ENCODE data around the gene PKDCC. TPM values are rescaled to one million over a fixed set of nuclear protein-coding genes. Genes with fewer than 3 reads are reported as not detected.

Gene PKDCC
- total and polyA plus RNA-seq, 10 of the 15 experiments (the other 5 are each of a cell fraction or from before 2014, with no cell fraction given) = 0.13 to 10.2 (median 2.3) TPM

- intact Hi-C loops (cut with micrococcal nuclease; ENCODE audit: unreplicated experiment) (no loop called here), in situ Hi-C loops (cut with MboI) (no loop called here)
- no peak overlapping the region for H3K4me2 ChIP-seq (ENCODE audit: control insufficient read depth, insufficient read depth)
- ATAC-seq (no peak), FAIRE-seq (peak; percentile 7), DNase-seq (ENCODE audit: low read depth, low spot score) (no peak)
- H3K79me2 ChIP-seq (ENCODE audit: control insufficient read depth, insufficient read depth, low read length) = no peaks in the 10 kb centered on the region
- H2AFZ ChIP-seq (ENCODE audit: control insufficient read depth, low read depth, low read length) = no peak overlapping the region
- no peaks in the 10 kb centered on the region for H3K9me3 ChIP-seq (replicated peaks; ENCODE audit: control insufficient read depth, insufficient read depth, low read length)
- H3K36me3 ChIP-seq (ENCODE audit: control insufficient read depth in 2 of 2, insufficient read depth in 2 of 2, low read length in 1 of 2) = no peaks in the 10 kb centered on the region
- no peaks in the 10 kb centered on the region for H4K20me1 ChIP-seq (ENCODE audit: control insufficient read depth, insufficient read depth)
- H3K27me3 ChIP-seq (replicated peaks in 1 of 2; ENCODE audit: control insufficient read depth in 2 of 2, insufficient read depth in 2 of 2, low read length in 1 of 2) = no peaks in the 10 kb centered on the region
- H3K27ac ChIP-seq (ENCODE audit: control insufficient read depth, insufficient read depth) = no peak overlapping the region
- POLR2A ChIA-PET = no interaction called here
- CTCF ChIA-PET = no interaction called here
- no peak overlapping the region for H3K9ac ChIP-seq (ENCODE audit: control insufficient read depth, insufficient read depth, low read length)
- SMC1A ChIA-PET (ENCODE audit: uncharacterized antibody, unreplicated experiment) = interaction anchor here (1.1 kb wide), 1 partner anchor 11 kb away, joined by 3 read pairs; no protein-coding TSS in a partner anchor
- no peak overlapping the region for H3K4me3 ChIP-seq
- BruUV-seq (replicated peaks) = no TSS peak
- peaks cover 16% of the 10 kb centered on the region for H3K4me1 ChIP-seq (ENCODE audit: control insufficient read depth, insufficient read depth, low read length)
- RAD21 ChIA-PET (ENCODE audit: unreplicated experiment) = no interaction called here
- TF ChIP-seq, protein P1, sequence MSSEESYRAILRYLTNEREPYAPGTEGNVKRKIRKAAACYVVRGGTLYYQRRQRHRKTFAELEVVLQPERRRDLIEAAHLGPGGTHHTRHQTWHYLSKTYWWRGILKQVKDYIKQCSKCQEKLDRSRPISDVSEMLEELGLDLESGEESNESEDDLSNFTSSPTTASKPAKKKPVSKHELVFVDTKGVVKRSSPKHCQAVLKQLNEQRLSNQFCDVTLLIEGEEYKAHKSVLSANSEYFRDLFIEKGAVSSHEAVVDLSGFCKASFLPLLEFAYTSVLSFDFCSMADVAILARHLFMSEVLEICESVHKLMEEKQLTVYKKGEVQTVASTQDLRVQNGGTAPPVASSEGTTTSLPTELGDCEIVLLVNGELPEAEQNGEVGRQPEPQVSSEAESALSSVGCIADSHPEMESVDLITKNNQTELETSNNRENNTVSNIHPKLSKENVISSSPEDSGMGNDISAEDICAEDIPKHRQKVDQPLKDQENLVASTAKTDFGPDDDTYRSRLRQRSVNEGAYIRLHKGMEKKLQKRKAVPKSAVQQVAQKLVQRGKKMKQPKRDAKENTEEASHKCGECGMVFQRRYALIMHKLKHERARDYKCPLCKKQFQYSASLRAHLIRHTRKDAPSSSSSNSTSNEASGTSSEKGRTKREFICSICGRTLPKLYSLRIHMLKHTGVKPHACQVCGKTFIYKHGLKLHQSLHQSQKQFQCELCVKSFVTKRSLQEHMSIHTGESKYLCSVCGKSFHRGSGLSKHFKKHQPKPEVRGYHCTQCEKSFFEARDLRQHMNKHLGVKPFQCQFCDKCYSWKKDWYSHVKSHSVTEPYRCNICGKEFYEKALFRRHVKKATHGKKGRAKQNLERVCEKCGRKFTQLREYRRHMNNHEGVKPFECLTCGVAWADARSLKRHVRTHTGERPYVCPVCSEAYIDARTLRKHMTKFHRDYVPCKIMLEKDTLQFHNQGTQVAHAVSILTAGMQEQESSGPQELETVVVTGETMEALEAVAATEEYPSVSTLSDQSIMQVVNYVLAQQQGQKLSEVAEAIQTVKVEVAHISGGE (CRISPR knock-in tag; IDR thresholded peaks at IDR 0.05) = no peak
- no peak for TF ChIP-seq HSF1 (IDR thresholded peaks at IDR 0.05; ENCODE audit: low read depth, low read length)
- no peak for TF ChIP-seq JUND (IDR thresholded peaks at IDR 0.05; ENCODE audit: low read depth, low read length)
- TF ChIP-seq ZNF24 (IDR thresholded peaks at IDR 0.05) = no peak
- TF ChIP-seq PAX8 (IDR thresholded peaks at IDR 0.05) = no peak
- no peak for TF ChIP-seq RBBP5 (conservative IDR thresholded peaks at IDR 0.05)
- TF ChIP-seq CHD4 (IDR thresholded peaks at IDR 0.05) = no peak
- no peak for TF ChIP-seq SP1 (IDR thresholded peaks at IDR 0.05; ENCODE audit: low read depth, low read length)
- TF ChIP-seq BHLHE40 (IDR thresholded peaks at IDR 0.05; ENCODE audit: borderline replicate concordance in 1 of 2, low read depth in 2 of 2, low read length in 1 of 2) = no peak
- no peak for TF ChIP-seq KAT2A (conservative IDR thresholded peaks at IDR 0.05; ENCODE audit: control insufficient read depth, low read depth, low read length)
- no peak for TF ChIP-seq ATF7 (IDR thresholded peaks at IDR 0.05; ENCODE audit: low read depth)
- no peak for TF ChIP-seq SUPT20H (IDR thresholded peaks at IDR 0.05; ENCODE audit: borderline replicate concordance, control insufficient read depth, low read depth, low read length)
- TF ChIP-seq MYB (IDR thresholded peaks at IDR 0.05; ENCODE audit: borderline replicate concordance, low read depth, low read length) = no peak
- no peak for TF ChIP-seq MTA3 (IDR thresholded peaks at IDR 0.05; ENCODE audit: borderline replicate concordance, low read length)
- TF ChIP-seq, protein P2, sequence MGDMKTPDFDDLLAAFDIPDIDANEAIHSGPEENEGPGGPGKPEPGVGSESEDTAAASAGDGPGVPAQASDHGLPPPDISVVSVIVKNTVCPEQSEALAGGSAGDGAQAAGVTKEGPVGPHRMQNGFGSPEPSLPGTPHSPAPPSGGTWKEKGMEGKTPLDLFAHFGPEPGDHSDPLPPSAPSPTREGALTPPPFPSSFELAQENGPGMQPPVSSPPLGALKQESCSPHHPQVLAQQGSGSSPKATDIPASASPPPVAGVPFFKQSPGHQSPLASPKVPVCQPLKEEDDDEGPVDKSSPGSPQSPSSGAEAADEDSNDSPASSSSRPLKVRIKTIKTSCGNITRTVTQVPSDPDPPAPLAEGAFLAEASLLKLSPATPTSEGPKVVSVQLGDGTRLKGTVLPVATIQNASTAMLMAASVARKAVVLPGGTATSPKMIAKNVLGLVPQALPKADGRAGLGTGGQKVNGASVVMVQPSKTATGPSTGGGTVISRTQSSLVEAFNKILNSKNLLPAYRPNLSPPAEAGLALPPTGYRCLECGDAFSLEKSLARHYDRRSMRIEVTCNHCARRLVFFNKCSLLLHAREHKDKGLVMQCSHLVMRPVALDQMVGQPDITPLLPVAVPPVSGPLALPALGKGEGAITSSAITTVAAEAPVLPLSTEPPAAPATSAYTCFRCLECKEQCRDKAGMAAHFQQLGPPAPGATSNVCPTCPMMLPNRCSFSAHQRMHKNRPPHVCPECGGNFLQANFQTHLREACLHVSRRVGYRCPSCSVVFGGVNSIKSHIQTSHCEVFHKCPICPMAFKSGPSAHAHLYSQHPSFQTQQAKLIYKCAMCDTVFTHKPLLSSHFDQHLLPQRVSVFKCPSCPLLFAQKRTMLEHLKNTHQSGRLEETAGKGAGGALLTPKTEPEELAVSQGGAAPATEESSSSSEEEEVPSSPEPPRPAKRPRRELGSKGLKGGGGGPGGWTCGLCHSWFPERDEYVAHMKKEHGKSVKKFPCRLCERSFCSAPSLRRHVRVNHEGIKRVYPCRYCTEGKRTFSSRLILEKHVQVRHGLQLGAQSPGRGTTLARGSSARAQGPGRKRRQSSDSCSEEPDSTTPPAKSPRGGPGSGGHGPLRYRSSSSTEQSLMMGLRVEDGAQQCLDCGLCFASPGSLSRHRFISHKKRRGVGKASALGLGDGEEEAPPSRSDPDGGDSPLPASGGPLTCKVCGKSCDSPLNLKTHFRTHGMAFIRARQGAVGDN (IDR thresholded peaks at IDR 0.05) = no peak
- TF ChIP-seq USF1 (IDR thresholded peaks at IDR 0.05; ENCODE audit: borderline replicate concordance, extremely low read length, insufficient read depth, low read depth, low read length) = no peak
- TF ChIP-seq POLR2A (IDR thresholded peaks at IDR 0.05; ENCODE audit: low read depth, low read length) = no peak
Measured at GRCh38 chr2:42012651-42013050, 35.2 kb upstream of the PKDCC start.
